ENCODE results near the gene RGL4.

Gene RGL4

DNA sequence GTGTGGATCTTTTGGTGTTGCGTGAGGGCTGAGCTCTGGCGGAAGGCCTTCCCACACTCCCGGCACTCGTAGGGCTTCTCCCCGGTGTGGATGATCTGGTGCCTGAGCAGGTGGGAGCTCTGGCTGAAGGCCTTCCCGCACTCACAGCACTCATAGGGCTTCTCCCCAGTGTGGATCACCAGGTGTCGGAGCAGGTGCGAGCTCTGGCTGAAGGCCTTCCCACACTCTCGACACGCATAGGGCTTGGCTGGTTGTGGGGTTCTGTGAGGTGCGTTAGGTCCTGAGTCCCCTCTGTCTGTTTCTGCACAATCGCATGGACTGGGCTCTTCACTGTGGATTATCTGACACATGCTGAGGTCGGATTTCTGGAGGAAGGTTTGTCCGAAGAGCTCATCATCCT, 53.7 kb downstream of the RGL4 start:
- DNase-seq, result no peak

DNA sequence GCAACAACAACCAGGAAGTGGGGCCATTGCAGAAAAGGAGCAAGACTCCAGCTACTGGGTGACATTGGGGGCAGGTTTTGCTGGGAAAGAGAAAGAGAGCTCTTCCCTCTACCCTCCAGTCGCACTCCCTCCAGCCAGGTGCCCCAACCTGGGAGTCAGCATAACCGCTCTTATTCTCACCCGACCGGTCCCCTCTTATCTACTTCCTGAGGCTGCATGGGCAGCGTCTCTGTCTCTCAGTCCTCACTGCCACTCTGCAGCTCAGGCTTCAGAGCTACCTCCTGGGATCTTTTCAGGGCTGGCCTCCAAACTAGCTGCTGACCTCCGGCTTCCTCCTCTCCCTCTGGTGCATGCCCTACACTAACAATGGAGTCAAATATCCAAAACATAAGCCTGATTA, 55.0 kb downstream of the RGL4 start:
- DNase-seq, result no peak

Data from NCI-H82 (cell line).